ENCODE data around the gene AK9.
"Not testable (repeated sequence)": the region's sequence is repeated elsewhere in the genome, so short reads cannot be mapped to it uniquely, and the experiment has no call there.

AK9 gene

GRCh38 chr6:109713097-109713496, 22.1 kb upstream of the AK9 start:
- no peak for TF ChIP-seq ISL1 (CRISPR knock-in tag; IDR thresholded peaks at IDR 0.05)
- no peak for TF ChIP-seq POU6F1 (CRISPR knock-in tag; IDR thresholded peaks at IDR 0.05; ENCODE audit: borderline replicate concordance, low read depth)
- TF ChIP-seq ZNF70 (CRISPR knock-in tag; IDR thresholded peaks at IDR 0.05), result no peak
- TF ChIP-seq ZC3H10 (CRISPR knock-in tag; IDR thresholded peaks at IDR 0.05), result no peak
- ATAC-seq, result no peak

DNA sequence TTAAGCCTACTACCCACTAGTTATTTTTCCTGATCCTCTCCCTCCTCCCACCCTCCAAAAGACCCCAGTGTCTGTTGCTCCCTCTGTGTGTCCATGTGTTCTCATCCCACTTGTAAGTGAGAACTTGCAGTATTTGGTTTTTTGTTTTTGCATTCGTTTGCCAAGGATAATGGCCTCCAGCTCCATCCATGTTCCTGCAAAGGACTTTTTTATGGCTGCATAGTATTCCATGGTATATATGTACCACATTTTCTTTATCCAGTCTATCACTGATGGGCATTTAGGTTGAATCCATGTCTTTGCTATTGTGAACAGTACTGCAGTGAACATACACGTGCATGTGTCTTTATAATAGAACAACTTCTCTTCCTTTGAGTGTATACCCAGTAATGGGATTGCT, 17.1 kb upstream of the AK9 start:
- peak; percentile 72 for TF ChIP-seq ZNF8 (CRISPR knock-in tag; IDR thresholded peaks at IDR 0.05)
- not testable (repeated sequence) for ATAC-seq

DNA sequence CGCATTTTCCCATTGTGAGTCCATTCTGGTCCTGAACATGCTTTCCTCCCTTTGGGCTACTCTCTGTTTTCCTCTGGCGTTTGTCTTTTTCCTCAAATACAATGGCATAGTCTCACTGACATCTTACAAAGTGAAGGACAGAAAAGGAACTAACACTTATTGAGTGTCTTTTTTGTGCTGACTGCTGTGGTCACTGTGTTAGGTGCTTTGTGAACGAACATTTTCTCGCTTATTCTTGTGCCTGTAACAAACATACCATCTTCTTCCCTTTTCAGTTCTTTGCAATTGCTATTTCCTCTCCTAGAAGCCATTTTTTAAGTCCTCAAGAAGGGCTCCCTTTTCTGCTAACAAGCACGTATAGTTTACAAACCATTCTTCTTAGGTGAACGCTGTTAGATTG, 15.5 kb upstream of the AK9 start:
- ATAC-seq, result no peak

More for the DNA sequence above, 15.5 kb upstream of the AK9 start:
- TF ChIP-seq POU6F1 (CRISPR knock-in tag; IDR thresholded peaks at IDR 0.05; ENCODE audit: borderline replicate concordance, low read depth) (no peak), ZFP3 (CRISPR knock-in tag; IDR thresholded peaks at IDR 0.05) (no peak), GLIS3 (CRISPR knock-in tag; IDR thresholded peaks at IDR 0.05) (no peak), SNAI2 (CRISPR knock-in tag; IDR thresholded peaks at IDR 0.05) (no peak), ZNF70 (CRISPR knock-in tag; IDR thresholded peaks at IDR 0.05) (no peak), ARNTL (CRISPR knock-in tag; IDR thresholded peaks at IDR 0.05; ENCODE audit: borderline replicate concordance, low read depth) (no peak), OSR1 (CRISPR knock-in tag; IDR thresholded peaks at IDR 0.05) (no peak), CSRNP3 (CRISPR knock-in tag; IDR thresholded peaks at IDR 0.05) (no peak), CSDC2 (CRISPR knock-in tag; IDR thresholded peaks at IDR 0.05) (no peak), ESRRG (CRISPR knock-in tag; IDR thresholded peaks at IDR 0.05) (no peak), CREB5 (CRISPR knock-in tag; IDR thresholded peaks at IDR 0.05; ENCODE audit: low read depth) (no peak), TCF4 (CRISPR knock-in tag; IDR thresholded peaks at IDR 0.05; ENCODE audit: borderline replicate concordance) (no peak), TOX (CRISPR knock-in tag; IDR thresholded peaks at IDR 0.05; ENCODE audit: borderline replicate concordance) (no peak), PPARA (CRISPR knock-in tag; IDR thresholded peaks at IDR 0.05; ENCODE audit: borderline replicate concordance) (no peak), ZC3H10 (CRISPR knock-in tag; IDR thresholded peaks at IDR 0.05) (no peak), ZFP30 (CRISPR knock-in tag; IDR thresholded peaks at IDR 0.05) (no peak), ZNF8 (CRISPR knock-in tag; IDR thresholded peaks at IDR 0.05) (no peak)
- TF ChIP-seq, protein P1, sequence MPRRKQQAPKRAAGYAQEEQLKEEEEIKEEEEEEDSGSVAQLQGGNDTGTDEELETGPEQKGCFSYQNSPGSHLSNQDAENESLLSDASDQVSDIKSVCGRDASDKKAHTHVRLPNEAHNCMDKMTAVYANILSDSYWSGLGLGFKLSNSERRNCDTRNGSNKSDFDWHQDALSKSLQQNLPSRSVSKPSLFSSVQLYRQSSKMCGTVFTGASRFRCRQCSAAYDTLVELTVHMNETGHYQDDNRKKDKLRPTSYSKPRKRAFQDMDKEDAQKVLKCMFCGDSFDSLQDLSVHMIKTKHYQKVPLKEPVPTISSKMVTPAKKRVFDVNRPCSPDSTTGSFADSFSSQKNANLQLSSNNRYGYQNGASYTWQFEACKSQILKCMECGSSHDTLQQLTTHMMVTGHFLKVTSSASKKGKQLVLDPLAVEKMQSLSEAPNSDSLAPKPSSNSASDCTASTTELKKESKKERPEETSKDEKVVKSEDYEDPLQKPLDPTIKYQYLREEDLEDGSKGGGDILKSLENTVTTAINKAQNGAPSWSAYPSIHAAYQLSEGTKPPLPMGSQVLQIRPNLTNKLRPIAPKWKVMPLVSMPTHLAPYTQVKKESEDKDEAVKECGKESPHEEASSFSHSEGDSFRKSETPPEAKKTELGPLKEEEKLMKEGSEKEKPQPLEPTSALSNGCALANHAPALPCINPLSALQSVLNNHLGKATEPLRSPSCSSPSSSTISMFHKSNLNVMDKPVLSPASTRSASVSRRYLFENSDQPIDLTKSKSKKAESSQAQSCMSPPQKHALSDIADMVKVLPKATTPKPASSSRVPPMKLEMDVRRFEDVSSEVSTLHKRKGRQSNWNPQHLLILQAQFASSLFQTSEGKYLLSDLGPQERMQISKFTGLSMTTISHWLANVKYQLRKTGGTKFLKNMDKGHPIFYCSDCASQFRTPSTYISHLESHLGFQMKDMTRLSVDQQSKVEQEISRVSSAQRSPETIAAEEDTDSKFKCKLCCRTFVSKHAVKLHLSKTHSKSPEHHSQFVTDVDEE (CRISPR knock-in tag; IDR thresholded peaks at IDR 0.05), result no peak

Data from SK-N-SH treated with all-trans-retinoic acid at 6 μM for 48 hours (cell line).